ENCODE measurements around the gene PLVAP.

DNA sequence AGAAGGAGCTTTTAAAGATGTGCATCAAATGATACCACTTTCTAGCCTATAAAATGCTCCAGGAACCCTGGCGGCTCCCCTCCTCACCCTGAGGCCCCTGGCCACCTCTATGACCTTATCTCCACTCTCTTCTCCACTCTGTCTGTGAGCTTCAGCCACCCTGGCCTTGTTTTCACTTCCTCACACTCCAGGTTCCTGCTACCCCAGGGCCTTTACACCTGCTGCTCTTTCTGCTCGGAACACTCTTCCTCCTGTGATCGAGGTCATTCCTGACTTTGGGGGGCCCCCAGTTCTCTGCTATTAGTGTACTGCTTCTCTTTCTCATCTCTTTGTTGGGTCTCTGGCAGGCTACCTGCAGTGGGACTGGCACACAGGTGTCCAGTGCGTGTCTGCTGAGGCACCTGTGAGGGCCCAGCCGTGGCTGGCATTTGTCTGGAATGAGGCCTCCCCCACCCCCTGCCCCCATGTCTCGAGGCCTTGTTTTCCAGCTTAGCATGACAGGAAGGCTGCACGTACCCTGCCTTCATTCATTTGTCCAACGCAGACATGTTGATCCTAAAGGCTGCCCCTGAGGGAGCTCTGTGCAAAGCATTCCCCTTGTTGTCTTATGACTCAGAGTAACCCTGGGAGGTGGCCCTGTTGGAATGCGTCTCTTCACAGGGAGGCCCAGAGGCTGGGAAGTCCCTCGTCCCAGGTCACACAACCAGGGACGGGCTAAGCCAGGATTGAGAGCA, 65.5 kb downstream of the PLVAP start:
- TF ChIP-seq POLR2A (IDR thresholded peaks at IDR 0.05; ENCODE audit: extremely low read depth, insufficient read length) (no peak), CTCF (IDR thresholded peaks at IDR 0.05; ENCODE audit: low read depth, low read length) (no peak)
- TF ChIP-seq, protein P1, sequence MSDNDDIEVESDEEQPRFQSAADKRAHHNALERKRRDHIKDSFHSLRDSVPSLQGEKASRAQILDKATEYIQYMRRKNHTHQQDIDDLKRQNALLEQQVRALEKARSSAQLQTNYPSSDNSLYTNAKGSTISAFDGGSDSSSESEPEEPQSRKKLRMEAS (IDR thresholded peaks at IDR 0.05; ENCODE audit: low read depth, low read length): no peak
